Measurements from ENCODE around the gene GRM4. TPM values are rescaled to one million over a fixed set of nuclear protein-coding genes. Genes with fewer than 3 reads are reported as not detected.

The GRM4 gene
- total RNA-seq, 1 experiment from 2014 or later = not detected

DNA sequence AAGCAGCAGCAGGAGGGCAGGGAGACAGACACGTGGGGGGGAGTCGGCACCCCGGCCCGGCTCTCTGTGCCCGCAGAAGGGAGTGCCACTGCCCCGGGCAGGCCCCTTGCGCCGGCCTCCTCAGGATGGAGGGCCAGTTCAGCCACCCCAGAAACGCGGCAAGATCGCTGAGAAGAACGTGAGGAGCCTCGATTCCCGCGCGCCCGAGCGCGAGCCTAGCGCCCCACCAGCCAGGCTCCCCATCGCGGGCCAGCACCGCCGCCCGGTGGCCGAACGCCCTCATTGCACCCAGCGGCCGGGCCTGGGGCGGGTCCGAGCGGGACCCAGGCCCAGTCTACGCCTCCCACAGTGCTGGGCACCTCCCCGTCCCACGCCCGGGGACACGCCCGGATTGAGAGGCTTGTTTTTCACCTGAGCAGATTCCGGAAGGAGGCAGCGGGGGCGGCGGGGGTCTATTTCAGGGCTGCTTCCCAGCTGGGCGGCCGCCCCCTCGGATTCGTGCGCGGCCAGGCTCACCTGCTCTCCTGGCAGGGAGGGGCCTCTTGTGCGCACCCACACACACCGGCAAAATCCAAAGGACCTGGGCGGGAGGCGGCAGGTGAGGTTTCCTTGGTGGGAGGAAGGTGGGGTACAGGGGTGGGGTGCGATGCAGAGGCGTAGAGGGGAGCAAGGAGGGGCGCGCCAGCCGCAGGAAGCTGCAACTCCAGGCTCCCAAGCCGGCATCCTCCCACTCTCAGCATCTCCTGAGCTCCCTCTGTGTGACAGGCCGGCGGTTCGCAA, 9.0 kb upstream of the GRM4 start:
- Histone ChIP-seq H3K36me3 (ENCODE audit: low read depth) (no peaks in the 10 kb centered on the region), H3K4me2 (peak overlapping the region; percentile 91), H3K9me3 (ENCODE audit: insufficient read depth, low read depth) (no peaks in the 10 kb centered on the region), H3K4me3 (peak overlapping the region; percentile 39; the same call in 1 of the 2 replicates), H3F3A (ENCODE audit: insufficient read depth, low read depth) (peaks cover 7% of the 10 kb centered on the region; the same call in 1 of the 2 replicates), H3K27me3 (ENCODE audit: insufficient read depth, low read depth) (peaks cover 42% of the 10 kb centered on the region), H4K20me1 (ENCODE audit: insufficient read depth) (no peaks in the 10 kb centered on the region), H3K79me2 (ENCODE audit: low read depth) (no peaks in the 10 kb centered on the region), H3K4me1 (replicated peaks; ENCODE audit: insufficient read depth) (no peaks in the 10 kb centered on the region), H3K9me2 (ENCODE audit: insufficient read depth) (no peaks in the 10 kb centered on the region), H2AFZ (peak overlapping the region; percentile 62; the same call in 1 of the 2 replicates), H3K27ac (no peak overlapping the region)
- no peak for TF ChIP-seq EZH2 (IDR thresholded peaks at IDR 0.05; ENCODE audit: low read depth)
- TF ChIP-seq CTCF (conservative IDR thresholded peaks at IDR 0.05) = peak; percentile 96
- peak in 1 of 2 experiments; percentile 50 for DNase-seq
- intact Hi-C loops (cut with micrococcal nuclease; ENCODE audit: unreplicated experiment) = loop anchor here (2.0 kb wide), 3 partner anchors 100 to 444 kb away; partner anchors contain the start of gene UQCC2
- POLR2A ChIA-PET (ENCODE audit: unreplicated experiment) = no interaction called here
- CTCF ChIA-PET = interaction anchor here (0.6 to 1.7 kb wide), 2 partner anchors 383 to 437 kb away, joined by 3 to 7 read pairs; no protein-coding TSS in a partner anchor
- no TSS peak for BruUV-seq (replicated peaks)

- Histone ChIP-seq H3K9me3 (ENCODE audit: insufficient read depth, low read depth) (no peaks in the 10 kb centered on the region), H3F3A (ENCODE audit: insufficient read depth, low read depth) (peaks cover 7% of the 10 kb centered on the region; the same call in 1 of the 2 replicates), H3K4me2 (no peak overlapping the region), H3K27me3 (ENCODE audit: insufficient read depth, low read depth) (peaks cover 46% of the 10 kb centered on the region), H3K79me2 (ENCODE audit: low read depth) (no peaks in the 10 kb centered on the region), H3K36me3 (ENCODE audit: low read depth) (no peaks in the 10 kb centered on the region), H3K4me1 (replicated peaks; ENCODE audit: insufficient read depth) (no peaks in the 10 kb centered on the region), H3K4me3 (no peak overlapping the region), H4K20me1 (ENCODE audit: insufficient read depth) (no peaks in the 10 kb centered on the region), H3K9me2 (ENCODE audit: insufficient read depth) (no peaks in the 10 kb centered on the region), H3K27ac (no peak overlapping the region), H2AFZ (no peak overlapping the region)
- ChIA-PET POLR2A (ENCODE audit: unreplicated experiment) (no interaction called here), CTCF (no interaction called here)
- intact Hi-C loops (cut with micrococcal nuclease; ENCODE audit: unreplicated experiment) = no loop called here
- BruUV-seq (replicated peaks) = no TSS peak
- DNase-seq = no peak
- no peak for TF ChIP-seq EZH2 (IDR thresholded peaks at IDR 0.05; ENCODE audit: low read depth)
Observed at GRCh38 chr6:34152806-34153520, 7.1 kb upstream of the GRM4 start.

DNA sequence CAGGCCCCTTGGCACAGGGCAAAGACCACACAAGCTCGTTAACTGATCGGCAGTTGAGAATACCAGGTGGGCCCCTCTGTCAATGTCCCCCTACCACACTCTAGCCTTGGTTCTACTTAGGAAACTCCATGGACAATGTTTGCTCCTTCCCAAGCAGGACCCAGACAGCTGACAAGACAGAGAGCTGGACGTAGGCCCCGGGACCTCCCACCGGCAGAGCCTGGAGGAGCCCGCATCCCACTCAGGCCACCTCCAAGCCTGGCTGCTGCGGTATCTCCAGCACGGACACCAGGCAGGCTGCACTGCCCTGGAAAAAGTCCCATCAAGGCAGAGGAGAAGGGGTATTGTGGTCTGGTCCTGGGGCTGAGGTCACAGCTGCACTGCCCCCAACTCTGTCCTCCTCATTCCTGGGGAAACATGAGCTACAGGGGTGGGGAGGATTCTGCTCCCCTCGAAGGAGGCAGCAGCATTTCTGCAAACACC, 6.2 kb upstream of the GRM4 start:
- no peaks in the 10 kb centered on the region for H3K36me3 ChIP-seq (ENCODE audit: low read depth)
- no peaks in the 10 kb centered on the region for H3F3A ChIP-seq (ENCODE audit: insufficient read depth, low read depth)
- no TSS peak for BruUV-seq (replicated peaks)
- no peaks in the 10 kb centered on the region for H3K79me2 ChIP-seq (ENCODE audit: low read depth)
- H4K20me1 ChIP-seq (ENCODE audit: insufficient read depth) = no peaks in the 10 kb centered on the region
- no peaks in the 10 kb centered on the region for H3K9me3 ChIP-seq (ENCODE audit: insufficient read depth, low read depth)
- H3K4me3 ChIP-seq = no peak overlapping the region
- H2AFZ ChIP-seq = no peak overlapping the region
- no peak overlapping the region for H3K4me2 ChIP-seq
- H3K9me2 ChIP-seq (ENCODE audit: insufficient read depth) = no peaks in the 10 kb centered on the region
- no peak overlapping the region for H3K27ac ChIP-seq
- peaks cover 46% of the 10 kb centered on the region for H3K27me3 ChIP-seq (ENCODE audit: insufficient read depth, low read depth)
- ChIA-PET CTCF (interaction anchor here (0.6 kb wide), 1 partner anchor 441 kb away, joined by 3 read pairs; the partner anchor contains the start of gene UQCC2), POLR2A (ENCODE audit: unreplicated experiment) (no interaction called here)
- DNase-seq = no peak
- H3K4me1 ChIP-seq (replicated peaks; ENCODE audit: insufficient read depth) = no peaks in the 10 kb centered on the region
- intact Hi-C loops (cut with micrococcal nuclease; ENCODE audit: unreplicated experiment) = no loop called here
- TF ChIP-seq EZH2 (IDR thresholded peaks at IDR 0.05; ENCODE audit: low read depth) (no peak), CTCF (conservative IDR thresholded peaks at IDR 0.05) (no peak)

Data from PC-9 (cell line).